PFSK-1 (cell line): ENCODE measurements around the gene HSPG2.

Experiments used
- FOXP2 ChIP-seq: optimal IDR thresholded peaks from 2 replicates; pipeline ENCODE3; 2011; ENCODE audit warnings: borderline replicate concordance, control low read depth, inconsistent platforms; ENCODE audit not compliant: insufficient read depth; ENCODE audit errors: extremely low read length, extremely low read depth
- POLR2AphosphoS5 ChIP-seq: IDR thresholded peaks from 2 replicates; pipeline ENCODE4 v1.6.1; 2012; ENCODE audit warnings: low read depth, mild to moderate bottlenecking, control low read depth, low read length, moderate library complexity
- SIN3A ChIP-seq: IDR thresholded peaks from 2 replicates; pipeline ENCODE4 v1.6.1; 2012; ENCODE audit warnings: mild to moderate bottlenecking, low read length, moderate library complexity, borderline replicate concordance; ENCODE audit not compliant: insufficient read depth
- TAF1 ChIP-seq: IDR thresholded peaks from 2 replicates; pipeline ENCODE4 v1.6.1; 2012; ENCODE audit warnings: low read length, control low read depth, borderline replicate concordance; ENCODE audit not compliant: insufficient read depth
- TF ChIP-seq, protein P1 (sequence below), 2 experiments: IDR thresholded peaks; 2 replicates each; pipeline versions ENCODE4 v1.6.1 to v1.8.0; 2011 to 2012; ENCODE audit warnings: low read depth in 2 of 2, low read length in 2 of 2, control low read depth in 1 of 2, inconsistent platforms in 1 of 2, mild to moderate bottlenecking in 1 of 2, moderate library complexity in 1 of 2; ENCODE audit not compliant: insufficient read depth in 1 of 2

The HSPG2 gene

DNA sequence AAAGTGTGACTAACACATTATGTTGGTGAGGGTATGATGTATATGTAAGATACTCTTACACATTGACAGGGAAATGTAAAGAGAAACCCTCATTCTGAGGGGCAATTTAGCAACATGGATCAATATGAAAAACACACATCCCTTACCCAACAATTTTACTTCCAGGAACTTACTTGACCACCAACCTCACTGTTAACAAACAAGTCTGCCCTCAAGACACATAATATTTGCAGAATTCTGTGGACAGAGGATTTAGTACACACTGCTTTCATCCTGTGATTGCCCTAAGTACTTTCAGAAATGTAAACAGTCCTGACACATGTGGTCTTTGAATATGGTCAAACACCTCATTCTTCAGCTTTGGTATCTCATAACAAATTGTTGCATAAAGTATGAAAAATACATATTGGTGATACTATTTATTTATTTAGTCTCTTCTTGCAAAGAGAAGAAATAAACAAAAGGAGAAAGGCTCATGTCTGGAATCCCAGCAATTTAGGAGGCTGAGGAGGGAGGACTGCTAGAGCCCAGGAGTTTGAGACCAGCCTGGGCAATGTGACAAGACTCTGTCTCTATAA, 161.0 kb downstream of the HSPG2 start:
- no peak for TF ChIP-seq SIN3A
- TF ChIP-seq TAF1 = no peak
- TF ChIP-seq, protein P1, sequence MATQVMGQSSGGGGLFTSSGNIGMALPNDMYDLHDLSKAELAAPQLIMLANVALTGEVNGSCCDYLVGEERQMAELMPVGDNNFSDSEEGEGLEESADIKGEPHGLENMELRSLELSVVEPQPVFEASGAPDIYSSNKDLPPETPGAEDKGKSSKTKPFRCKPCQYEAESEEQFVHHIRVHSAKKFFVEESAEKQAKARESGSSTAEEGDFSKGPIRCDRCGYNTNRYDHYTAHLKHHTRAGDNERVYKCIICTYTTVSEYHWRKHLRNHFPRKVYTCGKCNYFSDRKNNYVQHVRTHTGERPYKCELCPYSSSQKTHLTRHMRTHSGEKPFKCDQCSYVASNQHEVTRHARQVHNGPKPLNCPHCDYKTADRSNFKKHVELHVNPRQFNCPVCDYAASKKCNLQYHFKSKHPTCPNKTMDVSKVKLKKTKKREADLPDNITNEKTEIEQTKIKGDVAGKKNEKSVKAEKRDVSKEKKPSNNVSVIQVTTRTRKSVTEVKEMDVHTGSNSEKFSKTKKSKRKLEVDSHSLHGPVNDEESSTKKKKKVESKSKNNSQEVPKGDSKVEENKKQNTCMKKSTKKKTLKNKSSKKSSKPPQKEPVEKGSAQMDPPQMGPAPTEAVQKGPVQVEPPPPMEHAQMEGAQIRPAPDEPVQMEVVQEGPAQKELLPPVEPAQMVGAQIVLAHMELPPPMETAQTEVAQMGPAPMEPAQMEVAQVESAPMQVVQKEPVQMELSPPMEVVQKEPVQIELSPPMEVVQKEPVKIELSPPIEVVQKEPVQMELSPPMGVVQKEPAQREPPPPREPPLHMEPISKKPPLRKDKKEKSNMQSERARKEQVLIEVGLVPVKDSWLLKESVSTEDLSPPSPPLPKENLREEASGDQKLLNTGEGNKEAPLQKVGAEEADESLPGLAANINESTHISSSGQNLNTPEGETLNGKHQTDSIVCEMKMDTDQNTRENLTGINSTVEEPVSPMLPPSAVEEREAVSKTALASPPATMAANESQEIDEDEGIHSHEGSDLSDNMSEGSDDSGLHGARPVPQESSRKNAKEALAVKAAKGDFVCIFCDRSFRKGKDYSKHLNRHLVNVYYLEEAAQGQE (IDR thresholded peaks at IDR 0.05; ENCODE audit: insufficient read depth in 1 of 2, low read depth in 2 of 2, low read length in 2 of 2) = no peak
- no peak for TF ChIP-seq POLR2AphosphoS5
- no peak for TF ChIP-seq FOXP2

DNA sequence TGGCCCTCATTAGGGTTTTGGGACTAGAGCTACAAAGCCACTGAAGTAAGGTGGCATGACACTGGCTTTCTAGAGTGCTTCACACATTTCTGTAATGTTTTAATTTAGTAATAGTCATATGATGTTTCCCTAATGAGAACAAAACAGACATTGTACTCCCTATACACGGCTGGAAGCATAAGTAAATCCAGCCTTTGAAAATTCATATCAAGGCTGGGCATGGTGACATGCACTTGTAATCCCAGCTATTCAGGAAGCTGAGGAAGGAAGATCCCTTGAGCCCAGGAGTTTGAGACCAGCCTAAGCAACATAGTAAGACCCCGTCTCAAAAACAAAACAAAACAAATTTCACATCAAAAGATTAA, 161.6 kb downstream of the HSPG2 start:
- TF ChIP-seq POLR2AphosphoS5 (no peak), FOXP2 (no peak), TAF1 (no peak), SIN3A (no peak)
- TF ChIP-seq, protein P1 (IDR thresholded peaks at IDR 0.05; ENCODE audit: insufficient read depth in 1 of 2, low read depth in 2 of 2, low read length in 2 of 2) = no peak

DNA sequence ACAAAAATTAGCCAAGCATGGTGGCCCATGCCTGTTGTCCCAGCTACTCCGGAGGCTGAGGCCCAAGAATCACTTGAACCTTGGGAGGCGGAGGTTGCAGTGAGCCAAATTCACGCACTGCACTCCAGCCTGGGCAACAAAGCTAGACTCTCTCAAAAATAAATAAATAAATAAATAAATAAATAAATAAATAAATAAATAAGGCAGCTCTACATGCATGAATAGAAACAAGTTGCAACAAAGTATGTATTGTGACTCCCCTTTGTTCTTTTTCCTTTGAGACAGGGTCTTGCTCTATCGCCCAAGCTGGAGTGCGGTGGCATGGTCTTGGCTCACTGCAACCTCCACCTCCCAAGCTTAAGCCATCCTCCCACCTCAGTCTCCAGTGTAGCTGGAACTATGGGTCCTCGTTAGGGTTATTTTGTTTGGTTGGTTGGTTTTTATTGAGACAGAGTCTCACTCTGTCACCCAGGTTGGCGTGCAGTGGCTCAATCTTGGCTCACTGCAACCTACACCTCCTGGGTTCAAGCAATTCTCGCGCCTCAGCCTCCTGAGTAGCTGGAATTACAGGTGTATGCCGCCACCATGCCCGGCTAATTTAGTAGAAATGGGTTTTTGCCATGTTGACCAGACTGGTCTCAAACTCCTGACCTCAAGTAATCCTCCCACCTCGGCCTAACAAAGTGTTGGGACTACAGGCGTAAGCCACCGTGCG, 162.1 kb downstream of the HSPG2 start:
- TF ChIP-seq, protein P1 (IDR thresholded peaks at IDR 0.05; ENCODE audit: insufficient read depth in 1 of 2, low read depth in 2 of 2, low read length in 2 of 2) = no peak
- TF ChIP-seq SIN3A (no peak), FOXP2 (no peak), POLR2AphosphoS5 (no peak), TAF1 (no peak)

DNA sequence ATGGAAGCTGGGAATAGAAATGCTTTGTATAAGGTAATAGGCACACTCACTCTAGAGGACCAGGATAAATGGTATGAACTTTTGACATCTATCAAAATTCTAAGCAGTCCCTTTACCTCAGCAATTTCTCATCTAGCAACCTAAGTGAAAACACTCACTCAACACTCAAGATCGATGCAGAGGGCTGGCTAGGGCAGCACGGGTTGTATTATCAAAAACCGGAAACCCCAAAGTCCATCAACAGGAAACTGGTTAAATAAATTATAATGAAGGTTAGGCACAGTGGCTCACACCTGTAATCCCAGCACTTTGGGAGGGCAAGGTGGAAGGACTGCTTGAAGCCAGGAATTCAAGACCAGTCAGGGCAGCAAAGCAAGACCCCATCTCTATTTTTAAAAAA, 163.5 kb downstream of the HSPG2 start:
- TF ChIP-seq, protein P1 (IDR thresholded peaks at IDR 0.05; ENCODE audit: insufficient read depth in 1 of 2, low read depth in 2 of 2, low read length in 2 of 2) = no peak
- no peak for TF ChIP-seq FOXP2
- no peak for TF ChIP-seq TAF1
- TF ChIP-seq SIN3A = no peak
- no peak for TF ChIP-seq POLR2AphosphoS5
